GM18519 (cell line): ENCODE measurements around the gene PLEKHN1.

Source experiments
- ATAC-seq: cut with Tn5 transposase; IDR thresholded peaks from one replicate; pipeline ENCODE4 v1.9.1; 2021; ENCODE audit warnings: mild to moderate bottlenecking, moderate library complexity; ENCODE audit not compliant: unreplicated experiment, low FRiP score

The PLEKHN1 gene

DNA sequence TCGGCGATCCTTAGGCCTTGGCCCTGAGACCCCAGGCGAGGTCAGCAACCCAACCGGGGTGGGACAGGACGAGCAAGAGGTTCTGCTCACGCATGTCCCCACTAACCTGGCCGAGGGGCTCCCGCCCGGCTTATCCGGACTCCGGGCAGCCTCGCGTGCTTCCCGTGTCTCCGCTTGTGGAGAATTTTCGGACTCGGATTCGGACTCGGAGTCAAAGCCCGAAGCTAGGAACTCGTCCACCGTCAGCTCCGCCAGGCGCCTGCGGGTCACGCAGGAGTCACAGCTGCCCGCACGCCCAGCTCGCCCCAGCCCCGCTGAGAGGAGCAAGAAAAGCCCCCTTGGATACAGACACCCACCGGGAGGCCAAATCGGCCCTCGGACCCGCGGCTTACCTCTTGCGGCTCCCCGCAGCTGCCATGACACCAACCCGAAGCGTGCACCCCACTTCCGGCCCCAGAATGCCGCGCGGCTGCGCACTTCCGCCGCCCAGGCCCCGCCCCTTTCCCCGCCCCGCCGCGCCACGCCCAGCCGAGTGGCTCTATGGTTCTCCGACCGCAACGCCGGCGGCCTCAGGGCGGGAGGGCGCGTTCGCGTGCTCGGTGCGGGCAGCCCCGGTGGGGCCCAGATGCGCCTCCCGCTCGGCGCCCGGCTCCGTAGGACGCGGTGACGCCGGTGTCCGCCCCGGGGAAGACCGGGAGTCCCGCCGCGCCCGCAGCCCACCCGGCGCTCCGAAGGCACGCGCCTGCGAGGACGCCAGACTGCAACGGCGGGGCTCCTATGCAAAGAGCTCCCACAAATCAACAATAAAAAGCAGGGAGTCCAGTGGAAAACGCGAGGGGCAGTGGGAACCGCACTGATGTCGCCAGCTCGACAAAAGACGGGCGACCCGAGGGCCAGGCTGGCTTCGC lies 7.2 kb upstream of the PLEKHN1 start, which contains the start of gene NOC2L:
TSS of gene NOC2L (minus strand) at position 434 of the 908 bp plus-strand sequence. CDS start at position 418, 16 bp downstream.
- ATAC-seq, result no peak

DNA sequence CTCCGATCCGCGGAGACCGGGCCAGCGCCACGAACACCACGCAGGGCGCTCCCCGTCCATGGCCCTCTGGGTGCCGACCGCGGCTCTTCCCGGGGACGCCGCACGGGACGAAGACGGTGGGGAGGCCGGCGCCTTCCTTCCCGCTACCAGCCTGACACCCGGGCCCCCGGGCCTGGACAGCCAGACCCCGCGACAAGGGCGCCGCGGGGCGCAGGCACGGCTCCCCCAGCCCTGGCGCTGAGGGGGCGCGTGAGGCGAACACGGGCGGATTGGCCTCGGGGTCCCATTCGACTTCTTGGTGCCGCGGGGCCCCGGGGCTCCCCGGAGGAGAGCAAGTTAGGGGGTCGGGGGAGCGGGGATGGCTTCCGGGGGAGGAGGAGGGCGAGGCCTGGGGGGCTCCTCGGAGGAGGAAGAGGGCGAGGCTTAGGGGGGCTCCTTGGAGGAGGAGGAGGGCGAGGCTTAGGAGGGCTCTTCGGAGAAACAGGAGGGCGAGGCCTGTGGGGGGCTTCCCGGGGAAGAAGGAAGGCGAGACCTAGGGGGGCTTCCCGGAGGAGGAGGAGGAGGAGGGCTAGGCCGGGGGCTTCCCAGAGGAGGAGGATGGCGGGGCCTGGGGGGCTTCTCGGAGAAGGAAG lies 6.4 kb upstream of the PLEKHN1 start:
- no peak for ATAC-seq

DNA sequence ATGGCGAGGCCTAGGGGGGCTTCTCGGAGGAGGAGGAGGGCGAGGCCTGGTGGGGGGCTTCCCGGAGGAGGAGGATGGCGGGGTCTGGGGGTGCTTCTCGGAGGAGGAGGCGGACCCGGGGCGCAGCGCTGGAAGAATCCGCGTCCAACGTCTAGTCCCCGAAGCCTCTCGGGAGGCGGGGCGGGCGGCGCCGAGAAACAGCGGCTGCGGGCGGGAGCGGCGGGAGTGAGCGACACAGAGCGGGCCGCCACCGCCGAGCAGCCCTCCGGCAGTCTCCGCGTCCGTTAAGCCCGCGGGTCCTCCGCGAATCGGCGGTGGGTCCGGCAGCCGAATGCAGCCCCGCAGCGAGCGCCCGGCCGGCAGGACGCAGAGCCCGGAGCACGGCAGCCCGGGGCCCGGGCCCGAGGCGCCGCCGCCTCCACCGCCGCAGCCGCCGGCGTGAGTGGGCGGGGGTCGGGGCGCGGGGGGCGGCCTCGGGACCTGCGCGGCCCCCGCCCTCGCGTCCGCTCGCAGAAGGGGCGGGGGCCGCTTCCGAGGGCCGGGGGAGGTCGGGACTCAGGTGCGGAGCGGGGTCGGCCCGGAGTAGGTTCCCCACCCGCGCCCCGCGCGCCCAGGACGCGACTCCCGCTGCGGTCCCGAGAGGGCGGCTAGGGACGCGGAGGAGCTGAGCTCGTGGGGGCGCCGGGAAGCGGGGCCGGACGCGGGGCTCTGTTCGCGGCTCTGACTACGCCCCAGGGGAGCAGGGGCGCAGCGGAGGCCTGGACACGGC lies 5.7 kb upstream of the PLEKHN1 start, which contains the start of gene KLHL17:
TSS of gene KLHL17 (plus strand) at position 222 of the 769 bp plus-strand sequence. CDS start at position 332, 110 bp downstream.
- ATAC-seq, result no peak

DNA sequence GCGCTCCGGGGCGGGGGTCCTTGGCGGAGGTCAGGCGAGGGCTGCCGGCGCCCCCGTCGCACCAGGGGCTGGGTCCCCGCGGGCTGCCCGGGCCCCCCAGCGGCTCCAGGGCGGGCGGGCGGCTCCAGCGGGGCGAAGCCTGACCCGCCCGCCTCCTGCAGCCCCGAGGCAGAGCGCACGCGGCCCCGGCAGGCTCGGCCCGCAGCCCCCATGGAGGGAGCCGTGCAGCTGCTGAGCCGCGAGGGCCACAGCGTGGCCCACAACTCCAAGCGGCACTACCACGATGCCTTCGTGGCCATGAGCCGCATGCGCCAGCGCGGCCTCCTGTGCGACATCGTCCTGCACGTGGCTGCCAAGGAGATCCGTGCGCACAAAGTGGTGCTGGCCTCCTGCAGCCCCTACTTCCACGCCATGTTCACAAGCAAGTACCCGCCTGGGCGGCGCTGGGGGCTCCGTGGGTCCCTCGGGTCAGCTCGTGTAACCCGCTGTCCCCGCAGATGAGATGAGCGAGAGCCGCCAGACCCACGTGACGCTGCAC lies 5.1 kb upstream of the PLEKHN1 start:
- no peak for ATAC-seq

DNA sequence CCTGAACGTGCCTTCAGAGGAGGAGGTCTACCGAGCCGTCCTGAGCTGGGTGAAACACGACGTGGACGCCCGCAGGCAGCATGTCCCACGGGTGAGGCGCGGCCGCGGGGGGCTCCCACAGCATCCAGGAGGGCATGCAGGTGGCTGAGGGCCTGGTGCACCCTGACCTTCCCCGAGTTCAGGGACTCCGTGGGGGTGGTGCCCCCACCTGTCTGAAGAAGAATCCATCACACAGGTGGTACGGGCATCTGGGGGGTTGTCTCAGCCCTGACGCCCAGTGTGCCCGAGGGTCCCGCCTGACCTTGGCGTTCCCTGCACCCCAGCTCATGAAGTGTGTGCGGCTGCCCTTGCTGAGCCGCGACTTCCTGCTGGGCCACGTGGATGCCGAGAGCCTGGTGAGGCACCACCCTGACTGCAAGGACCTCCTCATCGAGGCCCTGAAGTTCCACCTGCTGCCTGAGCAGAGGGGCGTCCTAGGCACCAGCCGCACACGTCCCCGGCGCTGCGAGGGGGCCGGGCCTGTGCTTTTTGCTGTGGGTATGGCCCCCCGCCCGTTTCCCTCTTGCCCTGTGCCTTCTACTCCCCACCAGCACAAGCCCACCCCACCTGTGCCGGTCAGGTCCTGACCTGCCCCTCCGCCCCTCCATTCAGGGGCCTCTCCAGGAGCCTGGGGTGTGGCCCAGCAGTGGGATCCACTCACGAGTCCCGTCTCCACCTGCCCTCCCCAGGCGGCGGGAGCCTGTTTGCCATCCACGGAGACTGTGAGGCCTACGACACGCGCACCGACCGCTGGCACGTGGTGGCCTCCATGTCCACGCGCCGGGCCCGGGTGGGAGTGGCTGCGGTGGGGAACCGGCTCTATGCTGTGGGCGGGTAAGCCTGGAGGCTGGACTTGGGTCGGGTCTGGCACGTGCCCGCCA lies 3.6 kb upstream of the PLEKHN1 start:
- no peak for ATAC-seq

DNA sequence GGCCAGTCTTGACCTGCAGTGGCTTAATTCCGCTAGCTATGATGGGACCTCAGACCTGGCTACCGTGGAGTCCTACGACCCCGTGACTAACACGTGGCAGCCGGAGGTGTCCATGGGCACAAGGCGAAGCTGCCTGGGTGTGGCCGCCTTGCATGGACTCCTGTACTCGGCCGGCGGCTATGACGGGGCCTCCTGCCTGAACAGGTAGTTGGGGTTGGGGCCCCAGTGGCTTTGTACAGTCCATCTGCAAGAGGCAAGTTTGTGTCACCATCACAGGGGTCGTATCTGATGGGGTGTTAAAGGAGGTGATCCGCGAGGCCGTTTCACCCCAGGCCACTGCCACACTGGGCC lies 3.0 kb upstream of the PLEKHN1 start:
- no peak for ATAC-seq

DNA sequence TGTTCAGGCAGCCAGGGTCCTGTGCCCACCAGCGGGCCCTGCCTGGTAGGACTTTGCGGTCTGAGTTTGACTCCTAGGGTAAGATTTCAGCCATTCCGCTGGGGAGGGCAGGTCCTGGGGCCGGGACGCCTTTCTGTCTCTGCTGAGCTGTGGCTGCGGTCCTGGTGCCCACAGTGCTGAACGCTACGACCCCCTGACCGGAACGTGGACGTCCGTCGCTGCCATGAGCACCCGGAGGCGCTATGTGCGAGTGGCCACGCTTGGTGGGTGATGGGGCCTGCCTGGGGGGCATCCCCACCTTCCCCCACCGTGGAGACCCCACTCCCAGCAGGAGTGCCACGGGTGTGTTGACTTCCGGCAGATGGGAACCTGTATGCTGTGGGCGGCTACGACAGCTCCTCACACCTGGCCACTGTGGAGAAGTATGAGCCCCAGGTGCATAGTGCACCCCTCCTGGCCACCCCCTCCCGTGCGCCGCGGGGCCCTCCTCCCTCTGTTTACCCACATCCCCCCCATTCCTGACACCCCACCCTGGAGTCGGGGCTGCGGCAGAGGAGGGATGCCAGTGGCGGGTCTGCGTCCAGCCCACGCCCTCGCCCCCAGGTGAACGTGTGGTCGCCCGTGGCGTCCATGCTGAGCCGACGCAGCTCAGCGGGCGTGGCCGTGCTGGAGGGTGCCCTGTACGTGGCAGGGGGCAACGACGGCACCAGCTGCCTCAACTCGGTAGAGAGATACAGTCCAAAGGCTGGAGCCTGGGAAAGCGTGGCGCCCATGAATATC lies 2.3 kb upstream of the PLEKHN1 start:
- ATAC-seq, result no peak

DNA sequence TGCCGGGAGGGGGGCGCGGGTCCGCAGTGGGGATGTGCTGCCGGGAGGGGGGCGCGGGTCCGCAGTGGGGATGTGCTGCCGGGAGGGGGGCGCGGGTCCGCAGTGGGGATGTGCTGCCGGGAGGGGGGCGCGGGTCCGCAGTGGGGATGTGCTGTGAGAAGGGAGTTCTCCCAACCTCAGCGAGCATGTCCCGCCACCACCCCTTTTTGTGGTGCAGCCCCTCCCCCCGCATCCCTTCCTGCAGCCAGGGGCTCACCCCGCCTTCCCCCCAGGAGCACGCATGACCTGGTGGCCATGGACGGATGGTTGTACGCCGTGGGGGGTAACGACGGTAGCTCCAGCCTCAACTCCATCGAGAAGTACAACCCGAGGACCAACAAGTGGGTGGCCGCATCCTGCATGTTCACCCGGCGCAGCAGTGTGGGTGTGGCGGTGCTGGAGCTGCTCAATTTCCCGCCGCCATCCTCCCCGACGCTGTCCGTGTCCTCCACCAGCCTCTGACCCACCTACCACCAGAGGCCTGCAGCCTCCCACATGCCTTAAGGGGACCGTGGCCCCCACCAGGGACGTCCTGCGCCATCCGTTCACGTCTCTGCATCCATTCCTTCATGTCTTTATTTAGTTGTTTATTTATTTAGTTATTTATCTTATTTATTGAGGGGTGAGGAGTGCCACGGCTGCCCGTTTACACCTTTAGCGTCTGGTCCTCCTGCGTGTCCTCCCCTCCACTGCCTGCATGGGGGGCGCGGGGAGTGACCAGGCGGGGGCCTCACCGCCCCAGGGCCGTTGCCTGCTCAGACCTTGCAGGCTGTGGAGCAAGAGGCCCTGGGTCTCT lies 1.4 kb upstream of the PLEKHN1 start:
- no peak for ATAC-seq

DNA sequence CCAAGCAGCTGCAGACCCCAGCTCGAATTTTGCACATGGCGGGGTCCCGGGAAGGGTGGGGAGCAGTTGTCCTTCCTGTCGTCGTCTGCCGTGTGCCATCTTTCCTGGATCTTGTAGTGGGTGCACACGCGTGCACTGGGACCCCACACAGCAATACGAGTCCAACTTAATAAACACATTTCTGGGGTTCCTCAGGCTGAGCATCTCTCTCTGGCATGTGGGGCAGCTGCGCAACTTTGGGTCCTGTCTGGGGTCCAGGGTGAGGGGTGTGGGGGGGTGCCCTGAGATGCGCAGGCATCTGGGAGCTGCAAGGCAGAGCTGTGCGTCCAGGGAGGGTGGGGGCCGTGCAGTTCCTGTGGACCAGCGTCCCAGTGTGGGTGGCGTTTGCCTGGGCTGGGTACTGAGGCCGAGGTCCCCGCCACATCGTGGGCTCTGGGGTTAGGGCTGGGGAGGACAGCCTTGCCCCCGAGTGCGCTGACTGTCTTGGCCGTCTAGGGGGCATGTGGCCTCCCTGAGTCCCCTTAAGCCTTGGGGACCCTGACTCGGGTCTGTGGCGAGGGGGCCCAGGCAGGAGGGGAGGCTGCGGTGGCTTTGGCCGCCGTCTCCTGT lies 652 bp upstream of the PLEKHN1 start:
- no peak for ATAC-seq

DNA sequence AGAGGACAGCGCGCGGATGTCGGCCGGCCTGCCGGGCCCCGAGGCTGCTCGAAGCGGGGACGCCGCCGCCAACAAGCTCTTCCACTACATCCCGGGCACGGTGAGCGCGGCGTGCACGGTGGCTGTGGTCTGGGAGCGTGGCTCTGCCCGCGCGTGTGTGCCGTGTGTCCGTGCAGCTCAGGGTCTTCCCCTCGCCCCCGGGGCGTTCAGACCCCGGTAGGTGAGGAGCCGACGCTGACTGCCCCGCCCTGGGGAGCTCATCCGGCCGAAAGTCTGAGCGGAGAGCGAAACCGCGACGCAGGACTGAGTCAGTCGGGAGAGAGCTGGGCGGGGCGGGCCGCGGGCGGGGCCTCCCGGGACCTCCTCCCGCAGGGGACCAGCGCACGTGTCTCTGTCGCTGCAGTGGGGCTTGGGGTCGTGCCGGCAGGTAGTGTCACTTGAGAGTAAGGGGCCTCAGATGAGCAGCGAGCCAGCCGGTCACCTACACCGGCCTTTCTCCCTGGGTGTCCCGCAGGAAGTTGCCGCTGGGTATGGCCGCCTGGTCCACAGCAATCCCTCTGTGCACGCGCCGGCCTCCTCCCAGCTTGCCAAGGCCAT lies 520 bp downstream of the PLEKHN1 start:
- no peak for ATAC-seq

DNA sequence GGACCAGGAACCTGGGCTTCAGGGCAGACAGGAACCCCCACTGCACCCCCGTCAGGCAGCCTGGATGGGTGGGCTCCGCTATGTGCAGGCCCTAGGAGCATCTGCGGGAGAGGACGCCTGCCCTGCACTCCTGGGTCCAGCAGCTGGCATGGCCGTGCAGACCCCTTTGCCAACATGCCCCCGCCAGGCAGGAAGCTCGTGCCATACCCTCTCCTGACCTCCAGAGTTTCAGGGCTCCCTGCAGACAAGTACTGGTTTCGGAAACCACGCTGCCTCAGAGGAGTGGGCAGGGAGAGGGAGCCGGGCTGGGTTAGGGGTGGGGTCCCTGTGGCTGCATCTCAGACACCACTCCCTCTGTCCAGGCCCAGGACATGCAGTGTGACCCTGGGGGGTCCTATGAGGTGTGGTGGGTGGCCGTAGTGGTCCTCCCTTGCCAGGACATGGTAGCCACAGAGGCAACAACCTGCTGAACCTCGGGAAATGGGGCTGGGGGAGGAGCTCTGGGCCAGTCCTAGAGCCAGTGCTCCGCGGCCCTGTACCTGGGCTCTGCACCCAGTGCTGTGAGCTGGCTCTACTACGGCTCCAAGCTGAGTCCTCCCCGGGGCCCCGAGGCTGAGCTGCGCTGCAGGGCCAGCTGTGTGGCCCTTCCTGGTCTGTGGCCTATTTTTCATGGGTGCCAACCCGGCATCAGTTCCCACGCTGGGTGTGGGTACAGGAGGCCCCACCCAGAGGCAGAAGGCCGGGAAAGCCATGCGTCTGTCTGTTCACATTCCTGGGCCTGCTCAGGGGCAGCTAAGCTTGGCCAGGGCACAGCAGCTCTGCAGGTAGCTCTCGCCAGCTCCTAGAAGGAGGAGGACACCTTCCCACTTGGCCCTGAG lies 1.4 kb downstream of the PLEKHN1 start:
- no peak for ATAC-seq

DNA sequence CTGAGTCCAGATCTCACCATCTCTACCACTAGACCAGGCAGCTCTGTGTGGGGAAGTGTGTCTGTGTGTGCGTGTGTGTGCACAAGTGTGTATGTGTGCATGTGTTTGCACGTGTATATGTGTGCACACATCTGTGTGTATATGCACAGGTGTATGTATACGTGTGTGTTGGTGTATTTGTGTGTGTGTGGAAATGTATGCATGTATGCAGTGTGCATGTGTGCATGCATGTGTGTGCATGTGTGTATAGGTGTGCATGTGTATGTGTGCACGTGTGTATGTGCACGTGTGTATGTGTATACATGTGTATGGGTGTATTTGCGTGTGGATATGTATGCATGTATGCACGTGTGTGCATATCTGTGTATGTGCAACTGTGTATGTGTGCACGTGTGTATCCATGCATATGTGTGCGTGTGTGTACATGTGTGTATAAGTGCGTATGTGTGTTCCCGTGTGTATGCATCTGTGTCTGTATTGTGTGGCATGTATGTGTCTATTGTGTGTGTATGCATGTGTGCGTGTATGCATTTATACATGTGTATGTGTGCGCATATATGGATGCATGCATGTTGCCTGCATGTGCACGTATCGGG lies 3.1 kb downstream of the PLEKHN1 start:
- ATAC-seq, result no peak

DNA sequence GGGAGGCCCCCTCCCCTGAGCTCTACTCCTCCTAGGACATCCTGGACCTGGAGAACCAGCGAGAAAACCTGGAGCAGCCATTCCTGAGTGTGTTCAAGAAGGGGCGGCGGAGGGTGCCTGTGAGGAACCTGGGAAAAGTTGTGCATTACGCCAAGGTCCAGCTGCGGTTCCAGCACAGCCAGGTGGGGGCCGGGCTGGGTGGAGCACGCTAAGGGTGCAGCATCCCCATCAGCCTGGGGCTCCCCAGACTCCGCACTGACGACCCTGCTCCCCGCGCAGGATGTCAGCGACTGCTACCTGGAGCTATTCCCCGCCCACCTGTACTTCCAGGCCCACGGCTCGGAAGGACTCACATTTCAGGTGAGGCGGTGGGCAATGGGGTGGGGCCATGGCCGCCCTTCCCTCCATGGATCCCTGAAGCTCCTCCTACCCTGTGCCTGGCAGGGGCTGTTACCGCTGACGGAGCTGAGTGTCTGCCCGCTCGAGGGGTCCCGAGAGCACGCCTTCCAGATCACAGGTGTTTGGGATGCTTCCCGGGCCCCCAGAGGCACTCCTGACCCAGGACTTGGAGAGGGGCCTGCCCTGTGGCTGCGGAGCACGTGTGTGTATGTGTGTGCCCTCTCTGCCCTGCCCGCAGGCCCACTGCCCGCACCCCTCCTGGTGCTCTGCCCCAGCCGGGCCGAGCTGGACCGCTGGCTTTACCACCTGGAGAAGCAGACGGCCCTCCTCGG lies 4.1 kb downstream of the PLEKHN1 start:
- ATAC-seq, result no peak

DNA sequence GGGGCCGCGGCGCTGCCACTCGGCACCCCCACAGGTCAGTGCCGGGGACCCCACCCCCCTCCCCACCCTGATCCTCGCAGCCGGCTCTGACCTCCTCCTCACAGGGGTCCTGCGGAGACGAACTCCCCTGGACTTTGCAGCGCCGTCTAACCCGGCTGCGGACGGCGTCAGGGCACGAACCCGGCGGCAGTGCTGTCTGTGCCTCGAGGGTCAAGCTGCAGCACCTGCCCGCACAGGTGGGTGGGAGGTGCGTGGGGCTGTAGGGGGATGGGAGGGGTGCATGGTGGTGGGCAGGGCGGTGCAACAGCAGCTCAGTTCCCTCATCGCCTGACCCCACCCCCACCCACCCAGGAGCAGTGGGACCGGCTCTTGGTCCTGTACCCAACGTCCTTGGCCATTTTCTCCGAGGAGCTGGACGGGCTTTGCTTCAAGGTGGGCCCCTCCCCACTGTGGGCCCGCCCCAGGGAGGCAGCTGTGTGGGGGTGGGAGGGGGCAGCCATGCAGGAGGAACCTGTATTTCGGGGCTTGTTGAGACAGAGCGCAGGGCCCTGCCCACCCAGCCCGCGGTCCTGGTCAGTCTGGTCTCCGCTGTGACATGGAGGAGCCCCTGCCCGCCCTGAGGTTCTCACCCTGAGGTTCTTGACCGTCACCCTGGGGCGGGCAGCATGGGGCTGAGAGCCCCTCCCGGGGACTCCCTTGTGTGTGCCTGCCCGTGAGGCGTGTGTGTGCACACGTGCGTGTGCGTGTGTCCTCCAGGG lies 4.9 kb downstream of the PLEKHN1 start:
- ATAC-seq, result no peak
